CD4-positive, alpha-beta T cell treated with Interleukin-17A for 4 hours (primary cell): Measurements from ENCODE around the gene ABCA2.

ENCODE experiments used
- DNase-seq: peaks from one replicate; pipeline ENCODE4 v3.0.0-alpha.2; 2020; ENCODE audit warnings: mixed read lengths

Gene ABCA2

GRCh38 chr9:137027369-137028262 is at the start of gene ABCA2:
ABCA2 (minus strand) TSS chr9:137028237; CDS start chr9:137028140, 97 bp downstream.
- no peak for DNase-seq

GRCh38 chr9:137077010-137077747 is 49.1 kb upstream of the ABCA2 start, which contains the start of gene UAP1L1:
UAP1L1 (plus strand) TSS chr9:137077517; CDS start chr9:137077533, 16 bp downstream.
- peak; percentile 58 for DNase-seq

GRCh38 chr9:137076636-137077009 is 48.6 kb upstream of the ABCA2 start:
- no peak for DNase-seq

GRCh38 chr9:137075275-137075775 is 47.3 kb upstream of the ABCA2 start:
- DNase-seq, result no peak

GRCh38 chr9:137074657-137075274 is 46.7 kb upstream of the ABCA2 start:
- DNase-seq, result no peak

GRCh38 chr9:137073992-137074399 is 46.0 kb upstream of the ABCA2 start:
- no peak for DNase-seq

GRCh38 chr9:137071282-137071681 is 43.2 kb upstream of the ABCA2 start:
- DNase-seq, result no peak

- DNase-seq, result no peak
Measured at GRCh38 chr9:137070906-137071275, 42.9 kb upstream of the ABCA2 start.

GRCh38 chr9:137070201-137070905 is 42.3 kb upstream of the ABCA2 start, which contains the start of gene SAPCD2:
SAPCD2 (minus strand) TSS chr9:137070557; CDS start chr9:137070460, 97 bp downstream.
- DNase-seq, result peak; percentile 84

GRCh38 chr9:137069508-137070091 is 41.6 kb upstream of the ABCA2 start:
- DNase-seq, result no peak

GRCh38 chr9:137068539-137069507 is 40.8 kb upstream of the ABCA2 start:
- DNase-seq, result no peak

GRCh38 chr9:137067860-137068538 is 40.0 kb upstream of the ABCA2 start:
- DNase-seq, result peak; percentile 91

- DNase-seq, result no peak
Measured at GRCh38 chr9:137066096-137066861, 38.2 kb upstream of the ABCA2 start.

- DNase-seq, result no peak
Measured at GRCh38 chr9:137065336-137065967, 37.4 kb upstream of the ABCA2 start.

GRCh38 chr9:137064880-137065164 is 36.8 kb upstream of the ABCA2 start:
- DNase-seq, result no peak

- peak; percentile 76 for DNase-seq
Measured at GRCh38 chr9:137064027-137064879, 36.2 kb upstream of the ABCA2 start.

GRCh38 chr9:137063311-137064026 is 35.4 kb upstream of the ABCA2 start:
- no peak for DNase-seq
